HEK293T (cell line): ENCODE data around the gene RHOBTB3.

Experiments used
- CTCF ChIA-PET: fragments of 350-600 bp; formaldehyde crosslinking; extraction: SDS; loops from one replicate; lab custom pipeline; 2021; ENCODE audit warnings: antibody characterized with exemption, inconsistent platforms; lab: Yijun Ruan, JAX
- POLR2A ChIA-PET: fragments of 350-600 bp; formaldehyde crosslinking; extraction: SDS; loops from one replicate; lab custom pipeline; 2020; ENCODE audit warnings: antibody characterized with exemption, inconsistent platforms; lab: Yijun Ruan, JAX
- DNase-seq: peaks from one replicate; pipeline ENCODE4 v3.0.0; 2012; ENCODE audit warnings: mixed read lengths; ENCODE audit errors: extremely low spot score
- ARNT ChIP-seq: fragments of 450-650 bp; IDR thresholded peaks from 2 replicates; pipeline ENCODE4 v1.6.1; 2017; ENCODE audit warnings: mild to moderate bottlenecking
- BHLHE40 ChIP-seq: fragments of 450-650 bp; IDR thresholded peaks from 2 replicates; pipeline ENCODE4 v1.6.1; 2016; ENCODE audit warnings: mild to moderate bottlenecking, moderate library complexity, borderline replicate concordance
- CTBP1 ChIP-seq: fragments of 450-650 bp; IDR thresholded peaks from 2 replicates; pipeline ENCODE4 v1.6.1; 2016; ENCODE audit warnings: borderline replicate concordance
- ELF4 ChIP-seq: fragments of 450-650 bp; IDR thresholded peaks from 2 replicates; pipeline ENCODE4 v1.6.1; 2017; ENCODE audit warnings: antibody characterized with exemption
- FOXA1 ChIP-seq: fragments of 450-650 bp; IDR thresholded peaks from 2 replicates; pipeline ENCODE4 v1.6.1; 2016; ENCODE audit warnings: mild to moderate bottlenecking
- FOXK2 ChIP-seq: fragments of 450-650 bp; IDR thresholded peaks from 2 replicates; pipeline ENCODE4 v1.6.1; 2016; ENCODE audit warnings: mild to moderate bottlenecking
- FOXM1 ChIP-seq: fragments of 450-650 bp; IDR thresholded peaks from 2 replicates; pipeline ENCODE4 v1.6.1; 2017; ENCODE audit warnings: mild to moderate bottlenecking, borderline replicate concordance
- HDGF ChIP-seq: fragments of 450-650 bp; IDR thresholded peaks from 2 replicates; pipeline ENCODE4 v1.6.1; 2017; ENCODE audit warnings: antibody characterized with exemption, borderline replicate concordance
- L3MBTL2 ChIP-seq: fragments of 450-650 bp; conservative IDR thresholded peaks from 2 replicates; pipeline ENCODE4 v1.6.1; 2016; ENCODE audit warnings: mild to moderate bottlenecking
- LEF1 ChIP-seq: fragments of 450-650 bp; IDR thresholded peaks from 2 replicates; pipeline ENCODE4 v1.6.1; 2017; ENCODE audit warnings: mild to moderate bottlenecking, borderline replicate concordance
- NFRKB ChIP-seq: fragments of 450-650 bp; IDR thresholded peaks from 2 replicates; pipeline ENCODE4 v1.6.1; 2016; ENCODE audit warnings: mild to moderate bottlenecking, moderate library complexity
- PKNOX1 ChIP-seq: fragments of 450-650 bp; IDR thresholded peaks from 2 replicates; pipeline ENCODE4 v1.6.1; 2016
- SP1 ChIP-seq: fragments of 450-650 bp; IDR thresholded peaks from 2 replicates; pipeline ENCODE4 v1.6.1; 2017
- SUZ12 ChIP-seq: fragments of 450-650 bp; IDR thresholded peaks from 2 replicates; pipeline ENCODE4 v1.6.1; 2016; ENCODE audit warnings: mild to moderate bottlenecking
- TARDBP ChIP-seq: fragments of 450-650 bp; IDR thresholded peaks from 2 replicates; pipeline ENCODE4 v1.6.1; 2016
- ZNF384 ChIP-seq: fragments of 450-650 bp; IDR thresholded peaks from 2 replicates; pipeline ENCODE4 v1.6.1; 2016

RHOBTB3 gene

GRCh38 chr5:95763941-95764340 is 32.8 kb downstream of the RHOBTB3 start:
- TF ChIP-seq SP1: no peak
- no peak for TF ChIP-seq HDGF
- no peak for TF ChIP-seq TARDBP
- no peak for TF ChIP-seq FOXK2
- no peak for TF ChIP-seq FOXA1
- no peak for TF ChIP-seq CTBP1
- no peak for TF ChIP-seq LEF1
- TF ChIP-seq ELF4: no peak
- no peak for TF ChIP-seq ARNT
- no peak for TF ChIP-seq NFRKB
- TF ChIP-seq BHLHE40: no peak
- TF ChIP-seq FOXM1: no peak
- no peak for TF ChIP-seq SUZ12
- TF ChIP-seq L3MBTL2: no peak
- no peak for TF ChIP-seq PKNOX1
- CTCF ChIA-PET: interaction anchor here (1.4 kb wide), 1 partner anchor 17 kb away, joined by 5 read pairs; no protein-coding TSS in a partner anchor
- POLR2A ChIA-PET: no interaction called here

GRCh38 chr5:95768731-95769130 is 37.6 kb downstream of the RHOBTB3 start:
- POLR2A ChIA-PET: interaction anchor here (1.2 kb wide), 1 partner anchor 122 kb away, joined by 3 read pairs; the partner anchor contains the start of gene RFESD
- no peak for DNase-seq
- CTCF ChIA-PET: interaction anchor here (0.6 to 3.6 kb wide), 2 partner anchors 13 to 124 kb away, joined by 3 to 19 read pairs; no protein-coding TSS in a partner anchor
- TF ChIP-seq SP1: no peak
- no peak for TF ChIP-seq FOXK2
- TF ChIP-seq PKNOX1: no peak
- TF ChIP-seq CTBP1: no peak
- TF ChIP-seq NFRKB: no peak

More at GRCh38 chr5:95763941-95764340, 32.8 kb downstream of the RHOBTB3 start:
- no peak for DNase-seq

GRCh38 chr5:95770830-95771708 is 39.9 kb downstream of the RHOBTB3 start:
- CTCF ChIA-PET: interaction anchor here (0.8 to 3.6 kb wide), 3 partner anchors 9 to 76 kb away, joined by 3 to 19 read pairs (median 4); no protein-coding TSS in a partner anchor
- DNase-seq: no peak
- POLR2A ChIA-PET: interaction anchor here (1.4 kb wide), 1 partner anchor 124 kb away, joined by 5 read pairs; the partner anchor contains the start of gene RFESD
- no peak for TF ChIP-seq FOXM1
- no peak for TF ChIP-seq NFRKB
- TF ChIP-seq HDGF: no peak
- TF ChIP-seq ZNF384: no peak
- TF ChIP-seq LEF1: no peak

GRCh38 chr5:95771892-95772291 is 40.8 kb downstream of the RHOBTB3 start:
- POLR2A ChIA-PET: no interaction called here
- TF ChIP-seq NFRKB (no peak), FOXA1 (no peak), LEF1 (no peak), L3MBTL2 (no peak), ZNF384 (no peak), SUZ12 (no peak), TARDBP (no peak), HDGF (no peak), PKNOX1 (no peak), FOXM1 (no peak), FOXK2 (no peak), SP1 (no peak), BHLHE40 (no peak), CTBP1 (no peak), ELF4 (no peak), ARNT (no peak)
- CTCF ChIA-PET: interaction anchor here (0.8 to 3.6 kb wide), 3 partner anchors 9 to 75 kb away, joined by 3 to 19 read pairs (median 4); no protein-coding TSS in a partner anchor
- DNase-seq: no peak

GRCh38 chr5:95773335-95774059 is 42.4 kb downstream of the RHOBTB3 start:
- no peak for DNase-seq
- ChIA-PET POLR2A (no interaction called here), CTCF (interaction anchor here (1.0 kb wide), 1 partner anchor 7 kb away, joined by 3 read pairs; no protein-coding TSS in a partner anchor)

More at GRCh38 chr5:95773335-95774059, 42.4 kb downstream of the RHOBTB3 start:
- TF ChIP-seq L3MBTL2 (no peak), FOXK2 (no peak), NFRKB (no peak), CTBP1 (no peak), PKNOX1 (no peak), HDGF (no peak), ELF4 (no peak), FOXA1 (no peak)
